Adipose tissue (tissue), 3 donors: ENCODE measurements around the gene CCL19. TPM values are rescaled to one million over a fixed set of nuclear protein-coding genes. Genes with fewer than 3 reads are reported as not detected.
"Not testable (repeated sequence)": the region's sequence is repeated elsewhere in the genome, so short reads cannot be mapped to it uniquely, and the experiment has no call there.

ENCODE experiments used
- H3K27ac ChIP-seq: one replicate; pipeline ENCODE4 v1.5.1; 2013; ENCODE audit warnings: low read depth, low read length
- WGBS, 3 donors: extraction: QIAGEN DNeasy Blood & Tissue Kit; methylation state at CpG; one replicate each; pipeline ENCODE4 v1.1.7; 2013; 5-methylcytosine and 5-hydroxymethylcytosine counted together
- polyA plus RNA-seq, 3 donors: library from polyadenylated mRNA; stranded (reverse); fragments of 200-250 nt; gene quantifications; one replicate each; pipeline ENCODE4 v1.2.3, GENCODE V29; 2013
- donor health status: healthy with polysubstance abuse.
- donor health status: Bipolar disorder and iron deficiency.
- donor health status: healthy.

Gene CCL19
- 1 to 10 TPM; 2.2 to 7.7 (median 3.4) TPM for polyA plus RNA-seq

DNA sequence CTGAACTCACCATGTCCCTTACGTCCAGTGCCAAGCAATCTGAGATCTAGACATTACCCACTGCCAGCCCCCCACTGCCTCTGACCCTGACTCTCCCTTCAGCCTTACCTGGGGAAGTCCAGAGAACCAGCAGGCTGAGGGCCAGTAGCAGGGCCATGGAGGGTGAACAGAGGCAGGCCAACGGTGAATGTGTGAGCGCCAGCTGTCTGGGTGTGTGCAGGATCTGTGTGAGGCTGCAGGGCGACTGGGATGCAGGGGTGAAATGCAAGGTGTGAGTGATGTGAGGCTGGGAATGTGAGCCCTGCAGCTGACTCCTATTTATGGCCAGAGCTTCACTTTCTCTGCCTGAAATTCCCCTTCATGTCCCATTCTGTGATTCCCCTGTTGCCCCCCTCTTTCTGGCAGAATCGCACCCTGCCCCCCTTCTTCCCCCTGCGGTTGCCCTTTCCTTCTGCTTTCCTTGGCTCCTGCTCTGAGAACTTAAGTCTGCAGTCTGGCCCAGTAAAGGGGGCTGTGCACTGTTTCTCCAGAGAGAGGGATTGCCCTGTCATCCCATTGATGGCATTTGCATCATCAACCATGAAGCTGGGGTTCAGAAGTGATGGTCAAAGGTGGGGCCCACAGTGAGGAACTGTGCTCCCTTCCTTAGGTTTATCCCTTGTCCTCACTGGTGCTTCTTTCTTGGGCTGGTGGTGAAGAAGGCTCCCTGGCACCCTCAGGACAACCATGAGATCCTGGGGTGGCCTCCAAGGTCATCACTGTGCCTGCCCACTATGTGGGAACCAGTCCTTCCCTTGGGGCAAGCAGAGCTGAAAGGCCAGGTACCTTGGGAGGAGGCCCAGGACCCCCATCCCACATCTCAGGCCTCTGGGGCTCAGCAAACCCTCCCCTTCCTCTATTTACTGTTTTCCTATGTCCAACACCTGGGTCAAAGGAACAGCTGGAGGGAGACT, at the start of gene CCL19:
TSS of gene CCL19 (minus strand) at position 294 of the 953 bp plus-strand sequence. CDS start at position 157, 137 bp downstream.
- 49 to 82% (median 62%) methylated on average over 6 of the region's 6 CpGs for WGBS, 3 donors
- H3K27ac ChIP-seq, result no peak within 1 kb of the TSS

DNA sequence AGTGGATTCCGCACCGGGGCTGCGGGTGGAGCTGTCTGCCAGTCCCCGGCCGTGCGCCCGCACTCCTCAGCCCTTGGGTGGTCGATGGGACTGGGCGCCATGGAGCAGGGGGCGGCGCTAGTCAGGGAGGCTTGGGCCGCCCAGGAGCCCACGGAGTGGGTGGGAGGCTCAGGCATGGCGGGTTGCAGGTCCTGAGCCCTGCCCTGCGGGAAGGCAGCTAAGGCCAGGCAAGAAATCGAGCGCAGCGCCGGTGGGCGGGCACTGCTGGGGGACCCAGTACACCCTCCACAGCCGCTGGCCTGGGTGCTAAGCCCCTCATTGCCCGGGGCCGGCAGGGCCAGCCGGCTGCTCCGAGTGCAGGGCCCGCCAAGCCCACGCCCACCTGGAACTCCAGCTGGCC, 49.1 kb upstream of the CCL19 start:
- not testable (repeated sequence) for H3K27ac ChIP-seq
- 94 to 97% (median 96%) methylated on average over 20 to 26 of the region's 27 CpGs for WGBS, 3 donors

DNA sequence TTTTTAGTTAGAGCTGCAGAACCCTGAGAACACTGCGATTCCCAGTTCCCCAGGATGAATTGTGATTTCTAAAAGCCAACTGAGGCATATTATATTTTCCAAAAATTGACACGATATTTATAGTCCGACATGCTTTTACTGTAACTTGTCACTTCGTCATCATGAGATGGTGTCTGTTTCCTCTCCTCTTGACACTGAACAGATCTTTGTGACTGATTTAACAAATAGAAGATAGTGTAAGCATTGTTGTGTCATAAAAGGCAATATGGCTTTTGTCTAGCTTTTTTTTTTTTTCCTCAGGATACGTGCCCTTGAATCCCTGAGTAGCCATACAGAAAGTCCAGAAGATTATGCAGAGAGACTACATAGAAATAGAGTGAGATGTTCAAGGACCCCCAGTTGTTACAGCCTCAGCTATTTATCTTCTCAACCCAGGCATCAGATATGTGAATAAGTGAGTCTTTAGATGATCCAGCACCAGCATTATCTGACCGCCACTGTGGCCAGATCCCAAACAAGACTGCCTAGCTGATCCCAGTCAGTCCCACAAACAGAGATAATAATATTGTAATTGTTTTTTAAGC, 46.7 kb upstream of the CCL19 start:
- WGBS, 3 donors, result 55 to 71% (median 56%) methylated on average over 6 of the region's 6 CpGs
- H3K27ac ChIP-seq, result no peak overlapping the region

DNA sequence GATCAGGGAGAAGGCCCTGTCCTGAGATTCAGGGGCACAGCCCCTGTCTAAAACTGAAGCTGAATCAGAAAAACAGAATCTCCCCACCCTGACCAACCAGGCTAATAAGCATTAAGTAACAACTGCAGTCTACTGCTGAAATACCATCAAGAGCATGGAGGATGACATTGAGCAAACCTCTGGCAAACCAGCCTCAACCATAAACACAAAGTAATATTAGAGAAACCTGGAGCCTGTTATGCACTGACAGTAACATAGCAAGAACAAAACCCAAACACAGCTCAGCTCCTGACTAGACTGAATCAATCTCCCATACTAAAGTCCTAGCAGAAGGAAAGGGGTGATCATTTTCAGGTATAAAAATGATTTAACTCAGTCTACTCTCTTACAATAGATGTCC, 43.6 kb upstream of the CCL19 start:
- H3K27ac ChIP-seq, result no peak overlapping the region

DNA sequence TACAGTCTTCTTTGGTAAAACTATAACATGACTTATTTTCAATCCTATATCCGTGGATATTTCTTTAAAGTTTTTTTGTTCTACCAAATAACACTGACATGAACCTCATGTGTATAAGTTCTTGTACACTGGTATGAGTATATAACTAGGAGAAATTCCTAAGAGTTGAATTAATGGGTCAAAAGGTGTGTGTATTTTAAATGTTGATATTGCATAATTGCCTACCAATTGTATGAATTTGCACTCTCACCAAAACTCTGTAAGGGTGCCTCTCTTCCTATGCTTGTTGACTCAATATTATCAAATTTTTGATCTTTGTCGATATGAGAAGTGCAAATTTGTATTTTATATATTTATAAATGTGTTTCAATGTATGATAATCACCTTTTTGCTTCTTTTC, 41.8 kb upstream of the CCL19 start:
- WGBS, 3 donors, result 68 to 88% (median 81%) methylated on average over 2 of the region's 2 CpGs
- H3K27ac ChIP-seq, result no peak overlapping the region

DNA sequence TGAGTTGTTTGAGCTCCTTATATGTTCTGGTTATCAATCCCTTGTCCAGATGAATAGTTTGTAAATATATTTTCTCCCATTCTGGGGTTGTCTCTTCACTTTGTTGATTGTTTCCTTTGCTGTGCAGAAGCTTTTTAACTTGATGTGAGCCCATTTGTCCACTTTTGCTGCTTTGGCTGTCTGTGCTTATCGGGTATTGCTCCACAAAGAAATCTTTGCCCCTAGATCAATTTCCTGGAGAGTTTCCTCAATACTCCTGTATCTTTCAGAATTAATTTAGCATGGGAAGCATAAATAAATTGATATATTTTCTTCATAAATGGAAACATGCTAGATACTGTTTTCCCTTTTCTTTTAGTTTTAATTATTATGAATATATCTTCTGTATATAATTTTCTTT, 41.4 kb upstream of the CCL19 start:
- 83 to 95% (median 88%) methylated on average over 1 of the region's 1 CpG for WGBS, 3 donors

DNA sequence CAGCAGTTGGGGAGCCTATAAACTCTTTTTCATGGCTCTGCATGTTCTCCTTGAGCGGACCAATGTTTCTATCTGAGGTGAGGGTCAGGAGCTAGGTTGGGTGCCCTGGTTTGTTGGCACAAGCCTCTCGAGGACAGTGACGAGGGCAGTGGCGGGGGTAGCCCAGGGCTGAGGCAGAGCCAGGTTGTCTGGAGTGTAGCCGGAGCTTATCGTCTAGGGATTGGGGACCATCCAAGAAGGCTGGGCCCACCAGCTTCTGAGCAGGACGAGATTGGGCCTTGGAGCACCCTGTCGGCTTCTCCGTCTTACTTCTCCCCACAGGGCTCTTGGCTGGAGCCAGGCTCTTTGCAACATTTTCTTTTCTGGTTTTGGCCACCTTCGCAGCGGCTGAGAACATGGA, 32.1 kb upstream of the CCL19 start:
- no peak overlapping the region for H3K27ac ChIP-seq
- 90 to 94% (median 91%) methylated on average over 11 of the region's 11 CpGs for WGBS, 3 donors

More for the DNA sequence above, 41.4 kb upstream of the CCL19 start:
- H3K27ac ChIP-seq, result no peak overlapping the region

DNA sequence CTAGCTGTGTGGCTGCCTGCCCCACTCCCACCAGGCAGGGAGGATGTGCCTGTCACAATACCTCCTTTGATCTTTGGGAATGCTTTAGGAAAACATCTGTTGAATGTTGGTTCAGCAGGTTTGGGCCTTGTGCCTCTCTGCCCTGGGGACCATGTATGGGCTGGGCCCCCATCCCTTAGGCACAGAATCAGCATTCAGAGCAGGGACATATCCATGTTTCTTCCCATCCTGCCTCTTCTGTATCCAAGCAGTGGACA, 28.6 kb upstream of the CCL19 start:
- H3K27ac ChIP-seq, result not testable (repeated sequence)

DNA sequence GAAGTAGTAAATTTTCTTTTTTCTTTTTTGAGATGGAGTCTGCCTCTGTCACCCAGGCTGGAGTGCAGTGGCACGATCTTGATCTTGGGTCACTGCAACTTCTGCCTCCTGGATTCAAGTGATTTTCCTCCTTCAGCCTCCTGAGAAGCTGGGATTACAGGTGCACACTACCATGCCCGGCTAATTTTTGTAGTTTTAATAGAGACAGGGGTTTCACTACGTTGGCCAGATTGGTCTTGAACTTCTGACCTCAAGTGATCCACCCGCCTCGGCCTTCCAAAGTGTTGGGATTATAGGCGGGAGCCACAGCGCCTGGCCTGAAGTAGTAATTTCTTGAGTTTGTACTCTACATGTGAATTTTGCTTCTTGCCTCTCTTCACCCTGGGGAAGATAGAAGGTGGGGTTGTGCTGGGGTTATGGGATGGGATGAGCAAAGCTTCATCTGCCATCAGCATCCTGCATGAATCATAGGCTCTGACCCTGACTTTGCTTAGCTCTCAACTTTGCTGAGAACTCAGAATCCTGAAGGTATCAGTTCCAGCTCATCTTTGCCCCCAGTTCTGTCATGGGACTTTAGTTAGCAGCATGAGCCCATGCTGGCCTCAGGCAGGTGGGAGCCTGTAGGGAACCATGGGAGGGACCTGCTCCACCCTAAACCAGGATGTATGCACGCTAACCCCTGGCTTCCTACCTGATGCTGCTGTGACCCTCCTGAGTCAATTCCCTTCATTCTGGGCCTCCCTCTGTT, 28.1 kb upstream of the CCL19 start:
- 87 to 91% (median 87%) methylated on average over 8 of the region's 8 CpGs for WGBS, 3 donors
- no peak overlapping the region for H3K27ac ChIP-seq

DNA sequence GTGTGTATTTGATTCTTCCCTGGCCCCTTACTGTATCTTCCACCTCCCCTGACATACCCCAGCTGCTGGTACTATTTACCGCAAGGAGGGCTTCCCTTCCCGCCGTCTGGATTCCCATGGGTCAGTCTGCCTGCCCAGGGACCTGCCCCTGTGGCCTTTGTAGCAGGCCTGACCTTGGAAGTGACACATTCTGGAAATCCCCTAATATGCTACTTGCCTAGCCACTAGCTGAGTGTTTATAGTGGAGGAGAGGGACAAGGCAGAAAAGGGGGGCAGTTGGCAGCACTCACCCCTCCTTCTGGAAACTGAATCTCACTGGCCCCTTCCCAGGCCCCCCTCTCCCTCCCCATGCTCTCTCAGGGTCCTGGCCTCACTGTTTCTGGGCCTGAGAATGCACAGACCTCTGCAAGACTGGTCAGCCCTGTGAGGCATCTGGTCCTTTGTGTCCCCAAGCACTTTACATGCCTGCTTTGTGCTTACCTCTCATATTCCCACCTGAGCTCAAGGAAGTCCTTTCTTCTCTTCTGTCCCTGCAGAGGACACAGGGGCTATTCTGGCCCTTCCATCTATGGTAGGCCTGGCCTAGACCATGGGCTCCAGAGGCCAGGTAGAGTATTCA, 27.0 kb upstream of the CCL19 start:
- no peak overlapping the region for H3K27ac ChIP-seq
- 50 to 65% (median 58%) methylated on average over 3 of the region's 3 CpGs for WGBS, 3 donors

DNA sequence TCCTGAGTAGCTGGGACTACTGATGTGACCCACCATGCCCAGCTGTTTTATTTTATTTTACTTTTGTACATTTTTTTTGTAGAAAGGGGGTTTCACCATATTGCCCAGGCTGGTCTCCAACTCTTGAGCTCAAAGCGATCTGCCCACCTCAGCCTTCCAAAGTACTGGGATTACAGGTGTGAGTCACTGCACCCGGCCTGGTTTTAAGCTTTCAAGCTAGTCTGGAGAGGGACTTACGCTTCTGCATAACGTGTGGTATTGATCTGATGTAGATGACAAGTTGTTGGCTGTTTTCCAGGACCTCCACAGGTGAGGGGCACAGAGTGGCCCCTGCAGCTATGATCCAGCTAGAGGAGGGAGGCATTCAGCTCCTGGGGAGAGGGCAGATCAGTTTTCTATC, 25.6 kb upstream of the CCL19 start:
- no peak overlapping the region for H3K27ac ChIP-seq
- 53 to 79% (median 73%) methylated on average over 4 of the region's 4 CpGs for WGBS, 3 donors

DNA sequence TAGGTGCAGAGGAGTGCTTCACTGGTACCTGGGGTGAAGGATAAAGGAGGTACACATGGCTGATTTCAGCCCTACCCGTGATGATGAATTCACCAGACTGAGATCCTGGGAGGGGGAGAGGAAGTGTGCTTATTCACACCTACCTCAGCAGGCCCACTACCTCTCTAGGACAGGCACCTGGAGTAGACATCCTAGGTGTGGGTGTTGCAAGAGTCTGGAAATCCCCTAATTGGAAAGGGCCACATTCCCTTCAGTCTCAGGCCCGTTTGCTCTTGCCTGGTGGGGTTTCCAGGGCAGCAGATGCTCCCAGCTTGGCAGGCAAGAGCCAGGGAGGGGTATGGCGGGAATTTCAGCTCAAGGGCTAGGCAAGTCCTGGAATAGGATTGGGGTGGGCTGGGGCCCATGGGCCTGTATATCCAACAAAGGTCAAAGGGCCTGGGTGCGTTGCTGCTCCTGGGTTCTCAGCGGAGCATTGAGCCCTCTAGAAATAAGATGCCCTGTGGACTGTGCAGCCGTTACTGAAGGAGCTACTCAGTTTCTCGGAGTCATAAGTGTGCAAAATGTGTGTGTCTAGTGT, 24.7 kb upstream of the CCL19 start:
- no peak overlapping the region for H3K27ac ChIP-seq
- 91 to 94% (median 92%) methylated on average over 7 of the region's 7 CpGs for WGBS, 3 donors

DNA sequence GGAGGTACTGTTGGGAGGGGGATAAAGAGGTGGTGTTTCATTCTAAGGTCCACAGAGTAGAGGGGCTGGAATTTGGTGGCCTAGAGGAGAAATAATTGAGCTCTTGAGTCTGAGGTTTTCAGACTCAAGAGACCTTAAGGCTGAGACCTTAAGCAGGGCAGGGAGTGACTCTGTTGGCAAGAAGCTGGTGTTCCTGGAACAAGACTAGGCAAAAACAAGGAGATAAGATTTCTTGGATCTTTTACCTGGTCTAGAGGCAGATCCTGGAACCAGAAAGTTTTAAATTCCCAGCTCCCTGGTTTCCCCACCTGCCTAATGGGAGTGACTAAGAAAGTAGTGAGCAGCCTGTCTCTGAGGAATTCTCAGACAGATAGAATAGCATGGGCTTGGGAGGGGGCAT, 22.9 kb upstream of the CCL19 start:
- H3K27ac ChIP-seq, result no peak overlapping the region

DNA sequence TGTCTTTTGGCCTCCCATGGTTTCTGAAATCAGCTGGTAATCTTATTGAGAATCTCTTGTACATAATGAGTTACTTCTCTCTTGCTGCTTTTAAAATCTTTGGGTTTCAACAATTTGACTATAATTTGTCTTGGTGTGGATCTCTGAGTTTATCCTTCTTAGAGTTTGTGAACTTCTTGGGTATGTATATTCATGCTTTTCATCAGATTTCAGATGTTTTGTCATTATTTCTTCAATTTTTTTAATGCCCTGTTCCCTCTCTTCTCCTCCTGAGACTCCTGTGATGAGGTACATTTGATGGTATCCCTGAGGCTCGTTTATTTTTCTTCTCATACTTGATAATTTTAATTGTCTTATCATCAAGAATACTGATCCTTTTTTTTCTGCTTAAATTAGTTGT, 21.1 kb upstream of the CCL19 start:
- 62 to 82% (median 79%) methylated on average over 1 of the region's 1 CpG for WGBS, 3 donors
- H3K27ac ChIP-seq, result no peak overlapping the region

DNA sequence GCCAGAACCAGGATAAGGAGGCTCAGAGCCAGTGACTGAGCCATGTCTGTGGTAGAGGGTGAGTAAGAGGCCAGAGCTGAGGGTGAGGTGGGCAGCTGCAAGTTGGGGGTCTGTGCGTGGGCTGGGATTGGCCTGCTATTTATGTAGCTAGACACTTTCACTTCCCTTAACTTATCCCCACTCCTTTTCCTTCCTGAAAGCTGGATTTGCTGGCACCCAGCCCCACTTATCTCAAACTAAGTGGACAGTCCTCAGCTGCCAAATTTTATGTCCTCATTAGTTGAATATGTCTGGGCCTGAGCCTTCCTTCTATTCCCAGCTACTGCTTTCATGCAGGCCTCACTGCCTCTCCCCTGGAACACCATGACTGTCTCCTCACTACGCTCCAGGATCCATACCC, 18.9 kb upstream of the CCL19 start, which contains the start of gene CCL21:
TSS of gene CCL21 (minus strand) at position 114 of the 400 bp plus-strand sequence. CDS start at position 44, 70 bp downstream.
- H3K27ac ChIP-seq, result no peak within 1 kb of the TSS
- 42 to 78% (median 47%) methylated on average over 2 of the region's 2 CpGs for WGBS, 3 donors

DNA sequence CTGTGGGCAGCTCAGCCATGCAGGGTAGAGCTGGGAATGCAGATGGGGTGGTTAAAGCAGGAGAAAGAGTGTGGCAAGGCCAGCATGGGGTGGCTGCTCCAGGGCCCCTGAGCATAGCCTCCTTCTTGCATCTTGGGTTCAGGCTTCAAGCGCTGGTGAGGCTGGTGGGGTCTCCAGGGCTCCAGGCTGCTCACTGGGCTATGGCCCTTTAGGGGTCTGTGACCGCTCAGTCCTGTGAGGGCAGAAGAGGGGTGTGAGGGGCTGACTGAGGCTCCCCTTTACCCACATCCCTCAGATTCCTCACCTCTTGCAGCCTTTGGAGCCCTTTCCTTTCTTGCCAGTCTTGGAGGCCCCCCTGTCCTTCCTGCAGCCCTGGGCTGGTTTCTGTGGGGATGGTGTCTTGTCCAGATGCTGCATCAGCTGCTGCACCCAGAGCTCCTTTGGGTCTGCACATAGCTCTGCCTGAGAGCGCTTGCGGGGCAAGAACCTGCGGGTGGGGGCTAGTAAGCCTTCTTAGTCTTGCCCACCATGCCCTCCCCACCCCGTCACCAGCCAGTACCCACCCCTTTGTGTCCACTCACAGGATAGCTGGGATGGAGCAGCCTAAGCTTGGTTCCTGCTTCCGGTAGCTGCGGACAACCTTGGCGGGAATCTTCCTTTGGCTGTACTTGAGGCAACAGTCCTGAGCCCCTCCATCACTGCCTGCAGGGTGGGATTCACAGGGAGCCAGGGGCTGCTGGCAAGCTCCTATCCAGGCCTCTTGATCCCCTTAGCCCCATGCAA, 18.3 kb upstream of the CCL19 start:
- no peak overlapping the region for H3K27ac ChIP-seq
- 88 to 91% (median 90%) methylated on average over 9 of the region's 9 CpGs for WGBS, 3 donors

DNA sequence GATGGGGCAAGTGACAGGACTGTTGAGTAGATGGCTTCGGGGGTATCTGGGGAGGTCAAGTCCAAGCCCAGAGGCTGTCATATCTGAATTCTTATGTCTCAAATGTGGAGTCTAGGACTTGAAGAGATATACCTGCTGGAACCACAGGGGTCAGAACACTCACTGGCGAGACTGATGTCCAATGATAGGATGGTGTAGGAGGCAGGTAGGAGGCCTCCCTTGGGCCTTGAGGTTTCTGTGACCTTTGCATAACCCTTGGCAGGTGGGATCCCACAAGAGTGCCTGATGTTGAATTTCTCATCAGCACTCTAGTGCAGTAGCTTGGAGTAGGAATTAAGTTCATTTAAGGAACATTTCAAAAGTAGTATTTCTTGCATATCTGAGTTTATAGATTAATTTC, 16.1 kb upstream of the CCL19 start:
- no peak overlapping the region for H3K27ac ChIP-seq
- WGBS, 3 donors, result 84 to 93% (median 91%) methylated on average over 2 of the region's 2 CpGs
